NB4 (cell line): Measurements from ENCODE around the gene GCLC.

Experiments used
- CTCF ChIP-seq: IDR thresholded peaks from one replicate; pipeline ENCODE4 v1.5.1; 2012; ENCODE audit warnings: low read depth, low read length
- MYC ChIP-seq: IDR thresholded peaks from 2 replicates; pipeline ENCODE4 v1.6.1; 2011; ENCODE audit warnings: low read depth, low read length
- POLR2A ChIP-seq: IDR thresholded peaks from 2 replicates; pipeline ENCODE4 v1.6.1; 2011; ENCODE audit warnings: mild to moderate bottlenecking; ENCODE audit not compliant: insufficient read length; ENCODE audit errors: extremely low read depth

GRCh38 chr6:53514677-53515076 lies 30.2 kb downstream of the GCLC start:
- TF ChIP-seq CTCF (no peak), POLR2A (no peak), MYC (no peak)
